ENCODE results near the gene EIPR1. TPM values are rescaled to one million over a fixed set of nuclear protein-coding genes. Genes with fewer than 3 reads are reported as not detected.

EIPR1 gene
- total and polyA plus RNA-seq, 2 of the 4 experiments (the other 2 are of a cell fraction), result 46.5 to 67.4 TPM

DNA sequence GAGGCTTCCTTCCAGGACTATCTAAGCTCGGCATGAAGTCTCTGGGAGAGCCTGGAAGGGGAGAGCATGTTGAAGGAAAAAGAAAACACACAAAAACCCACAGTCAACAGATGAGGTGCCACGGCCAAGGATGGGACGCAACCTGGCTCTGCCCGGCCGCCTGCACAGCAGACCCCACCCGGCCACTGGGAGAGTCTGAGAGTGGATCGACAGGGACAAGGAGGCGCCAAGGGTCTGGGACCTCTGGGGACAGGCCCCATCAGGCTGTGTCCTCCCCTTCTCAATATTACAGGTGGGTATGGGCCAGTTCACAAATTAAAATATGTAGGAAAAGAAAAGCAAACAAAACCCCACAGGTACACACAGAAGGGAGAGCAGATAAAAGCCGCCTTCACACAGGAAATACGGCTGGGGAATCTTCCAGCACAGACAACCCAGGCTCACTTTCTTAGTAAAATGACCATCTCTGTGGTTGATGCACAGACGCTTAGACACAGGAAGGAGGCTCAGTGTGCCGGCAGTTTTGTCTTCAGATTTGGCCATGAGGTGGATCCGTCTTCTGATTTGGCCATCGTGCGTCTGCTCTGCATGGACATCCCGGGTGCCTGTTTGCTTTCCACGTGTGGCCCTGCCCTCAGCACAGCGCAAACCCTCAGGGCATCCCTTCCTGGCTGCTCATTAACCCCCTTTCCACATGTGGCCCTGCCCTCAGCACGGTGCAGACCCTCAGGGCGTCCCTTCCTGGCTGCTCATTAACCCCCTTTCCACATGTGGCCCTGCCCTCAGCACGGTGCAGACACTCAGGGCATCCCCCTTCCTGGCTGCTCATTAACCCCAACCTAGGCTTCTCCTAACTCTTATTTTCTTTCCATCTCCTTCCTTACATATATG, 138.4 kb downstream of the EIPR1 start (continued):
- no peak for TF ChIP-seq SMC3 (IDR thresholded peaks at IDR 0.05; ENCODE audit: low read depth, low read length)

GRCh38 chr2:3236300-3237045, 141.1 kb downstream of the EIPR1 start:
- Histone ChIP-seq H4K5ac (ENCODE audit: low read depth, low read length) (no peak overlapping the region), H3K27ac (ENCODE audit: insufficient read depth, low read length) (no peak overlapping the region), H3K9me1 (ENCODE audit: insufficient read depth, low read length) (peaks cover 2% of the 10 kb centered on the region; the same call in 1 of the 2 replicates), H3K9ac (ENCODE audit: low read depth, low read length) (no peak overlapping the region), H2AK5ac (ENCODE audit: low read depth, low read length) (no peak overlapping the region), H3K18ac (ENCODE audit: low read depth, low read length) (no peak overlapping the region), H4K20me1 (ENCODE audit: insufficient read depth, low read length) (no peaks in the 10 kb centered on the region), H4K91ac (ENCODE audit: insufficient read depth, low read depth, low read length) (no peak overlapping the region), H3K4ac (ENCODE audit: low read depth, low read length) (no peak overlapping the region), H2AFZ (replicated peaks; ENCODE audit: low read length, poor library complexity) (no peak overlapping the region), H3K4me2 (ENCODE audit: low read depth, low read length) (no peak overlapping the region), H3K4me3 (ENCODE audit: insufficient read depth, low read depth, low read length) (no peak overlapping the region), H2BK20ac (ENCODE audit: low read depth, low read length) (no peak overlapping the region), H4K8ac (ENCODE audit: low read depth in 2 of 2, low read length in 2 of 2) (no peak overlapping the region), H3K23ac (ENCODE audit: low read depth, low read length) (no peak overlapping the region), H3K9me3 (ENCODE audit: control insufficient read depth, insufficient read depth, low read length) (no peaks in the 10 kb centered on the region), H3K56ac (ENCODE audit: extremely low read depth, insufficient read depth, low read length) (no peak overlapping the region), H2AK9ac (replicated peaks; ENCODE audit: low read depth, low read length, poor library complexity) (no peak overlapping the region), H2BK120ac (ENCODE audit: low read depth, low read length) (no peak overlapping the region), H3K36me3 (ENCODE audit: control insufficient read depth, insufficient read depth, low read length) (no peaks in the 10 kb centered on the region), H3K14ac (replicated peaks; ENCODE audit: low read depth, low read length) (no peak overlapping the region), H2BK5ac (ENCODE audit: low read depth, low read length, poor library complexity, severe bottlenecking) (no peak overlapping the region), H3K27me3 (ENCODE audit: control insufficient read depth, insufficient read depth, low read length) (no peaks in the 10 kb centered on the region), H3K4me1 (ENCODE audit: control insufficient read depth, insufficient read depth, low read length) (no peaks in the 10 kb centered on the region), H2BK15ac (ENCODE audit: low read depth, low read length) (no peak overlapping the region), H3K79me1 (ENCODE audit: low read depth in 1 of 2, low read length in 2 of 2) (peaks cover 0 to 3% of the 10 kb centered on the region in 2 experiments; a peak in 1 of 4 replicates)
- CTCF ChIA-PET, result no interaction called here
- ATAC-seq (ENCODE audit: low read depth) (no peak), DNase-seq (peak; percentile 8)
- POLR2A ChIA-PET (ENCODE audit: unreplicated experiment), result no interaction called here
- dilution Hi-C loops (cut with HindIII; ENCODE audit: low sequenced_read_pairs, unreplicated experiment) (no loop called here), intact Hi-C loops (cut with micrococcal nuclease) (no loop called here), in situ Hi-C loops (cut with MboI; ENCODE audit: low sequenced_read_pairs) (no loop called here)
- BruUV-seq (replicated peaks), result no TSS peak
- TF ChIP-seq RAD21 (IDR thresholded peaks at IDR 0.05; ENCODE audit: low read length), result no peak
- no peak for TF ChIP-seq BHLHE40 (IDR thresholded peaks at IDR 0.05; ENCODE audit: low read depth, low read length)
- 50% methylated on average over 1 of the region's 12 CpGs; no CpG with 5 or more reads in 1 of the 2 experiments for WGBS, 2 experiments (ENCODE audit: extremely low coverage in 2 of 2, insufficient read length in 1 of 2)

All from IMR-90 (cell line).